ENCODE results near the gene CFAP69.
"Not testable (repeated sequence)": the region's sequence is repeated elsewhere in the genome, so short reads cannot be mapped to it uniquely, and the experiment has no call there.

CFAP69 gene

DNA sequence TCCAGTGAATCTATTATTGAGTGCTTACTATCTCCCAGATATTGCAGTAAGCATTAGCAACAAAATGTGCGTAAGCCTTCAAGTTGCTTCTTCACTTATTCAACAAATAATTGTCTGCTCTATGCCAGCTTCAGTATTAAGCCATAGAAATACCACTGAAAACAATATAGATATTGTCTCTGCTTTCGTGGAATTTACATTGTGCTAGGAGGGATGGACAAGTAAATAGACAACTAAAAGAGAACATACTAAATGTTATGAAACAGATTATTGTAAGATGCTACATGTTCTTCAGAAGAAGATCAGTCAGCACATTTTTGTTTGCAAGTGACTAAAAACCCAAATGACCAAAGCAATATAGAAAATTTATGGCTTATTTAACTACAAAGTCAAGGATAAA lies 27.3 kb downstream of the CFAP69 start:
- no peak for DNase-seq (ENCODE audit: low read depth in 2 of 2)

GRCh38 chr7:90274161-90274560 lies 29.2 kb downstream of the CFAP69 start:
- no peak for DNase-seq (ENCODE audit: low read depth in 2 of 2)

- DNase-seq (ENCODE audit: low read depth in 2 of 2), result no peak
Measured at GRCh38 chr7:90276033-90276728, 31.2 kb downstream of the CFAP69 start.

DNA sequence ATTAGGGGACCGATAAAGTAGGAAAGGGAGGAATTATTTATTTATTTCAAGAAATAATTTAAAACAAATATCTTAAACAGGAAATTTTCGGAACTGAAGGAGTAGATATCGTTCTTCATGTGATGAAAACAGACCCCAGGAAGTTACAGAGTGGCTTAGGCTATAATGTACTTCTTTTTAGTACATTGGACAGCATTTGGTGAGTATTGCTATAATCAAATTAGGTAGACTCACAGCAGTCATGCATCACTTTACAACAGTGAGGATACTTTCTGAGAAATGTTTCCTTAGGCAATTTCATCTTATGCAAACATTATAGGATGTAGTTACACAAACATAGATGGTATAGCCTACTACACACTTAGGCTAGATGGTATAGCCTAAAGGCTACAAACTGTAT lies 43.2 kb downstream of the CFAP69 start:
- no peak for DNase-seq (ENCODE audit: low read depth in 2 of 2)

DNA sequence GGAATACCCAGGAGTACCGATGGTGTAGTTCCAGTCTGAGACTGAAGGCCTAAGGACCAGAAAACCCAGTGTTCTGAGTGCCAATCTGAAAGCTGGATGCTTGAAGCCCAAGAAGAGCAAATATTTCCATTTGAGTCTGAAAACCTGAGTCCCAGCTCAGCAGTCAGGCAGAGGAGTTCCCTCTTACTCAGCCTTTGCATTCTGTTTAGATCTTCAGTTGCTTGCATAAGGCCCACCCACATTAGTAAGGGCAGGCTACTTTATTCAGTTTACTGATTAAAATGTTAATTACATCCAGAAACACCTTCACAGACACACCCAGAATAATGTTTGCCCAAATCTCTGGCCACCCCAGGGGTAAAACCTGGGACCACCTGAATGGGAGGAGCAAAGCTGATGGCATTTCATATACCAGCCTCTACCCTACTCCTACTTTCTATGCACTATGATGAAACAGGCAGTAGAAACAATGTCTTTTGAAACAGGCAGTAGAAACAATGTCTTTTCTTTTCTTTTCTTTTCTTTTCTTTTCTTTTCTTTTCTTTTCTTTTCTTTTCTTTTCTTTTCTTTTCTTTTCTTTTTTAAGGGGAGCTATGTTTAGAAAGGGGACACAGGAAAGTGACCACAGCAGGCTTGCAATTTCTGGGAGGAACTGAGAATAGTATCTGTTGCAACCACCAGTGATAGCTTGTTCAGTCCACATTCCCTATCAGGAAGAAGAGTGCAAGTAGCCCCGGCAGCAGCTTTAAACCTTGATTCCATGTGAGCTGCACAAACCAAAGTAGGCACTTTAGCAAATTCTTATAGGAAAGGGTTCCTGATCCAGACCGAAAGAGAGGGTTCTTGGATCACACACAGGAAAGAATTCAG lies 45.5 kb downstream of the CFAP69 start:
- DNase-seq (ENCODE audit: low read depth in 2 of 2), result no peak

- DNase-seq (ENCODE audit: low read depth in 2 of 2), result no peak
Measured at GRCh38 chr7:90298145-90299038, 53.4 kb downstream of the CFAP69 start.

DNA sequence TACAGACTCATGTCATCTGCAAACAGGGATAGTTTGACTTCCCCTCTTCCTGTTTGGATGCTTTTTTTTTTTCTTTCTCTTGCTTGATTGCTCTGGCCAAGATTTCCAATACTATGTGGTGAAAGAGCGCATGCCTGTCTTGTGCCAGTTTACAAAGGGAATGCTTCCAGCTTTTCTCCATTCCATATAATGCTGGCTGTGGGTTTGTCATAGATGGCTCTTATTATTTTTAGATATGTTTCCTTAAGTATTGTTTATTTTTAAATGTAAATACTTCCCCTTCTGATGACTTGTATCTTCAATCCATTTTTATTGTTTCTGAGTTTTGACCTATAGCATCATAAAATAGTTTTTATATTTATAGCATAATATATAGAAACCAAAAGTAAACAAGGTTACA lies 58.3 kb downstream of the CFAP69 start:
- DNase-seq (ENCODE audit: low read depth in 2 of 2), result no peak

- DNase-seq (ENCODE audit: low read depth in 2 of 2), result no peak
Measured at GRCh38 chr7:90309872-90310271, 64.9 kb downstream of the CFAP69 start.

DNA sequence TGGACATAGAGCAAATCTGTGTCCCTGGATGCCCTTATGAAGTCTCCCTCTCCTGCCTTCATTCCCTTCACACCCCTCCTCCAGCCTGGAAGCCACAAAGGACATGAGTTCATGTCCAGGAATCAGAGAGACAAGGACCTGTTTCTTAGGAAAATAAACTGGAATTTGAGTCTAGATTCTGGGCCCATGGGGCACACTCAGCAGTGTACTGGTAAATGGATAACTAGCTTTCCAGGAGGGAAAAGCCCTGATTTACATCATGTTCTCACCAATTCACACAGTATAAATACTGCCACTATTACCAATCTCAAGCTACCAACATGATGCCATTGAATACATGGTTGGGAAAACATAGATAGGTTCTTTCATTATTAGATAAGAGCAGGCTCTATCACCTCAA lies 66.2 kb downstream of the CFAP69 start:
- DNase-seq (ENCODE audit: low read depth in 2 of 2), result no peak

DNA sequence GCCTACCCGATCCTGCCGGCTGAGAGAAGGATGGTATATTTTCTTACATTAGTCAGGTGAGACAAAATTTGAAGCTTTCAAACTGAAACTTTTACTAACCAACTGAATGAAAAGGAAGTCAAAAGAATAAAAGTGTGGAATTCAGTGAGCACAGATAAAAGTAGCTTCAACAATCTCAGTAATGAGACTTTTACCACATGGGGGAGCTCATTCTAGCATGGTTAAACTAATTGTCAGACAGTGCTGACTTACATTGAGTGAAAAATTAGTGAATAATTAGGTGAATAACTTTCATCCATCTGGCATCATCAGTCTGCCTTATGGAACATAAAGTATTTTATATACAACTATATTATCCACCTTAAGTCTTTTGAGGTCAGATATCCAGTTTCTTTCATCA lies 67.8 kb downstream of the CFAP69 start:
- no peak for DNase-seq (ENCODE audit: low read depth in 2 of 2)

DNA sequence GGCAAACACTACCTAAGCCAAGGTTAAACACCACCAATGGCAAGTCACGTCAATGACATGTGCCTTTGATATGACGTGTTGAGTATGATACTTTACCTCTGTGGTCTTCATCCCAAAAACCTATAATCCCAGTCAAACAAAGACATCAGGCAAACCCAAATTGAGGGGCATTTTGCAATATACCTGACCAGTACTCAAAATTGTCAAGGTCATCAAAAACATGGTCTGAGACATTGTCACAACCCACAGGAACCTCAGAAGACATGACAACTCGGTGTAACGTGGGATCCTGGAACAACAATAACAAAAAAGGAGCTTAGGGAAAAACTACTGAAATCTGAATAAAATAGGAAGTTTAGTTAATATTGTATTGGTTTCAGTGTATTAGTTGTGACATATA lies 68.9 kb downstream of the CFAP69 start:
- DNase-seq (ENCODE audit: low read depth in 2 of 2), result no peak

GRCh38 chr7:90320014-90320413 lies 75.0 kb downstream of the CFAP69 start:
- DNase-seq (ENCODE audit: low read depth in 2 of 2), result no peak

- no peak for DNase-seq (ENCODE audit: low read depth in 2 of 2)
Measured at GRCh38 chr7:90320418-90320800, 75.4 kb downstream of the CFAP69 start.

- no peak for DNase-seq (ENCODE audit: low read depth in 2 of 2)
Measured at GRCh38 chr7:90320801-90321494, 76.0 kb downstream of the CFAP69 start, which contains the start of gene FAM237B. TSS of gene FAM237B (minus strand) at chr7:90321304. CDS start at chr7:90319748, 1,556 bp downstream.

- DNase-seq (ENCODE audit: low read depth in 2 of 2), result no peak
Measured at GRCh38 chr7:90322837-90323236, 77.9 kb downstream of the CFAP69 start.

GRCh38 chr7:90326500-90326899 lies 81.5 kb downstream of the CFAP69 start:
- no peak for DNase-seq (ENCODE audit: low read depth in 2 of 2)

- no peak for DNase-seq (ENCODE audit: low read depth in 2 of 2)
Measured at GRCh38 chr7:90334193-90334843, 89.3 kb downstream of the CFAP69 start.

GRCh38 chr7:90334926-90335325 lies 90.0 kb downstream of the CFAP69 start:
- DNase-seq (ENCODE audit: low read depth in 2 of 2), result not testable (repeated sequence)

- no peak for DNase-seq (ENCODE audit: low read depth in 2 of 2)
Measured at GRCh38 chr7:90337106-90337505, 92.1 kb downstream of the CFAP69 start.

DNA sequence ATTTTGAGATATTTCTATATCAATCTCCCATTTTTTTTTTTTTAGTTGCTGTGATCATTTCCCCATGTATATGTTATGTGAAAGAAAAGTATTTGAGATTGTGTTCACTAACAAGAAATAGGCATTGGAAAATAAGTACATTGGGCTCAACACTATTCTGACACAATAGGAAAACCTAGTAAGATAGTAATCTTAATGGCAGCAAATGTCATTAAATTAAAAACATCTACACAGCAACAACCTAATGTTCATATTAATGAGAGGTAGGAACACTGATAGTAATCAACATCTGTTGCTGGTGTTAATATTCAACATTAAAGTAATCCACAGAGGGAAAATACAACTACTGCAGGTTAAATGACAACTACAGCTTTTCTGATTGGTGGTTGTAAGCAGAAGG lies 100.0 kb downstream of the CFAP69 start:
- no peak for DNase-seq (ENCODE audit: low read depth in 2 of 2)
